Measurements from ENCODE around the gene C2CD5. TPM values are rescaled to one million over a fixed set of nuclear protein-coding genes. Genes with fewer than 3 reads are reported as not detected.

The C2CD5 gene
- total RNA-seq, 1 experiment from 2014 or later, result 22.9 TPM

- TF ChIP-seq ZBTB33 (IDR thresholded peaks at IDR 0.05; ENCODE audit: extremely low read depth, insufficient replicate concordance, low read length) (no peak), CTCF (IDR thresholded peaks at IDR 0.05 in 2 of 3, conservative IDR thresholded peaks at IDR 0.05 in 1 of 3; ENCODE audit: borderline replicate concordance in 1 of 3, insufficient read depth in 1 of 3, low read depth in 2 of 3, low read length in 2 of 3) (no peak), SRF (IDR thresholded peaks at IDR 0.05; ENCODE audit: low read depth) (no peak), FOSL1 (IDR thresholded peaks at IDR 0.05; ENCODE audit: low read depth) (no peak), RAD21 (IDR thresholded peaks at IDR 0.05; ENCODE audit: low read depth) (no peak), SIN3A (IDR thresholded peaks at IDR 0.05; ENCODE audit: low read depth) (no peak), ATF3 (IDR thresholded peaks at IDR 0.05) (no peak), JUND (IDR thresholded peaks at IDR 0.05) (no peak), ZFX (IDR thresholded peaks at IDR 0.05) (no peak), EZH2 (IDR thresholded peaks at IDR 0.05) (no peak), TCF7L2 (IDR thresholded peaks at IDR 0.05; ENCODE audit: borderline replicate concordance, extremely low read depth, insufficient read depth, insufficient read length) (no peak)
These were observed 85.9 kb downstream of the C2CD5 start (continued) for GRCh38 chr12:22458298-22458937.
